GM18502 (cell line): ENCODE results near the gene IL2RA.
"Not testable (repeated sequence)": the region's sequence is repeated elsewhere in the genome, so short reads cannot be mapped to it uniquely, and the experiment has no call there.

Experiments
- ATAC-seq: cut with Tn5 transposase; IDR thresholded peaks from one replicate; pipeline ENCODE4 v1.9.1; 2021; ENCODE audit warnings: mild to moderate bottlenecking; ENCODE audit not compliant: unreplicated experiment, poor library complexity

IL2RA gene

GRCh38 chr10:6019010-6019782, 43.0 kb downstream of the IL2RA start:
- ATAC-seq: no peak

GRCh38 chr10:6018422-6018821, 43.7 kb downstream of the IL2RA start:
- no peak for ATAC-seq

- no peak for ATAC-seq
These were observed 44.3 kb downstream of the IL2RA start for GRCh38 chr10:6017781-6018354.

- no peak for ATAC-seq
These were observed 47.9 kb downstream of the IL2RA start for GRCh38 chr10:6014241-6014761.

GRCh38 chr10:6013413-6014192, 48.6 kb downstream of the IL2RA start:
- ATAC-seq: no peak

GRCh38 chr10:6012121-6012905, 49.9 kb downstream of the IL2RA start:
- no peak for ATAC-seq

GRCh38 chr10:6011558-6011957, 50.6 kb downstream of the IL2RA start:
- no peak for ATAC-seq

- ATAC-seq: no peak
These were observed 51.6 kb downstream of the IL2RA start for GRCh38 chr10:6010569-6010968.

- no peak for ATAC-seq
These were observed 52.2 kb downstream of the IL2RA start for GRCh38 chr10:6009961-6010360.

- ATAC-seq: no peak
These were observed 53.0 kb downstream of the IL2RA start for GRCh38 chr10:6009150-6009549.

GRCh38 chr10:6008497-6009142, 53.5 kb downstream of the IL2RA start:
- no peak for ATAC-seq

- ATAC-seq: no peak
These were observed 55.2 kb downstream of the IL2RA start for GRCh38 chr10:6006991-6007390.

GRCh38 chr10:6006546-6006945, 55.6 kb downstream of the IL2RA start:
- ATAC-seq: no peak

- no peak for ATAC-seq
These were observed 56.2 kb downstream of the IL2RA start for GRCh38 chr10:6005856-6006395.

- not testable (repeated sequence) for ATAC-seq
These were observed 56.9 kb downstream of the IL2RA start for GRCh38 chr10:6005161-6005804.

- no peak for ATAC-seq
These were observed 59.2 kb downstream of the IL2RA start for GRCh38 chr10:6002809-6003510.

- ATAC-seq: no peak
These were observed 62.6 kb downstream of the IL2RA start for GRCh38 chr10:5999440-6000165.

GRCh38 chr10:5996696-5997095, 65.5 kb downstream of the IL2RA start:
- ATAC-seq: no peak
